COLO668 (cell line): ENCODE measurements around the gene SKP1.
"Not testable (repeated sequence)": the region's sequence is repeated elsewhere in the genome, so short reads cannot be mapped to it uniquely, and the experiment has no call there.

Source experiments
- DNase-seq: peaks from one replicate; lab custom pipeline; 2025; ENCODE audit not compliant: unreplicated experiment; lab: John Stamatoyannopoulos, UW

The SKP1 gene

DNA sequence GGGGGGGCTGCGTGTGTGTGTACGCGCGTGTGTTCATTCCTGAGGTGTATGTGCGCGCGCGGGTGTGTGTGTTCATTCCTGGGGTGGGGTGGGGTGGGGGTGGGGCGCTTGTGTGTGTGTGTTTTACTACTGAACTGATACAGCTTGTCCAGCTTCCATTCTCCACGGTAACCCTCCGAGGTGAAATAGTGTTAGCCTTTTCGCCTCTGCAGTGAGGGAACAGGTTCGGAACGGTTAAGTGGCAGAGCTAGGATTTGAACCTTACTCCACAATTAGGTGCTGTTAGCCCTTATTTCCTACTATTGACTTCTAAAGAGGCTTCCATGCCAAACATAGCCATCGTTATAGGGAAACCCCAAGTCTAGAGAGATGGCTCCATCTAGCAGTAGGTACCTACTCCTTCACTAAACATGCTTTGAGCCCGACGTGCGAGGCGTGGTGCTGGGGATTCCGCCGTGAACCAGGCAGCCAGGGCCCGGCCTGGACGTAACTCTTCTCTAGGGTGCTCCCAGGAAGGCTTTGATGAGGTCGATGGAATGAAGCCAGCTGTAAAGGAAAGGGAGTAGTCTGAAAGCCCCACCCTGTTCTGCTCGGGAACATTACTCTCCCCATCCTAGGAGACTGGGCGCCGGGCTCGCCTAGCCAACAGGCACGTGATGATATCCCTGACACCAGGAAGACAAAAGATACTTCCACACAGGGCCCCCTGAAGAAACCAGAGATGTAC is 782 bp upstream of the SKP1 start:
- DNase-seq: peak; percentile 35

DNA sequence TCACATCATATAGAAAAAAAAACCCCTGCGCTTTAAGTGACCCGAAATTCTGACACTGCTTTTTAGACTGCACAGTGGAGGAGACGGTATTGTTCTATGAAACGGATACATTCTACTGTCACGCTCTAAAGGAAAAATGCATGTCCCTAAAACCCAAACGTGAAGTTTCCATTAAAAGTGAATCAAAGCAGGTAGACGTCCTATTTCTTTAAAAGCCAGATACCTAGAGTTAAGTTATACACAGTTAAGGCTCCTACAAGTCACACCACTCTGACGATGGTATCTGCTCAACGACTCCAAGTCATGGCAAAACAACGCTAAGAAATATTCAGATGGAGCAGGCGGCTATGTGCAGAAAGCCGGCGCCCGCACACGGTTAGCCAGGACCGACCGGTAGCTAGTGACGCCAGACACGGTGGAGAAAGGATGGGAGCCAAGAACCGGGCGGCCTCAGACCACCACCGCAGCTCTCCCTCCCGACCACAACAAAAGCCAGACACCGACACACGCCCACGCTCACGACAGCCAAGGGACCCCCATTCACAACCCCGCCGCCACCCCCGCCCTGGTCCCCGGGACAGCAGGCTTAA is 734 bp downstream of the SKP1 start:
- peak; percentile 30 for DNase-seq

DNA sequence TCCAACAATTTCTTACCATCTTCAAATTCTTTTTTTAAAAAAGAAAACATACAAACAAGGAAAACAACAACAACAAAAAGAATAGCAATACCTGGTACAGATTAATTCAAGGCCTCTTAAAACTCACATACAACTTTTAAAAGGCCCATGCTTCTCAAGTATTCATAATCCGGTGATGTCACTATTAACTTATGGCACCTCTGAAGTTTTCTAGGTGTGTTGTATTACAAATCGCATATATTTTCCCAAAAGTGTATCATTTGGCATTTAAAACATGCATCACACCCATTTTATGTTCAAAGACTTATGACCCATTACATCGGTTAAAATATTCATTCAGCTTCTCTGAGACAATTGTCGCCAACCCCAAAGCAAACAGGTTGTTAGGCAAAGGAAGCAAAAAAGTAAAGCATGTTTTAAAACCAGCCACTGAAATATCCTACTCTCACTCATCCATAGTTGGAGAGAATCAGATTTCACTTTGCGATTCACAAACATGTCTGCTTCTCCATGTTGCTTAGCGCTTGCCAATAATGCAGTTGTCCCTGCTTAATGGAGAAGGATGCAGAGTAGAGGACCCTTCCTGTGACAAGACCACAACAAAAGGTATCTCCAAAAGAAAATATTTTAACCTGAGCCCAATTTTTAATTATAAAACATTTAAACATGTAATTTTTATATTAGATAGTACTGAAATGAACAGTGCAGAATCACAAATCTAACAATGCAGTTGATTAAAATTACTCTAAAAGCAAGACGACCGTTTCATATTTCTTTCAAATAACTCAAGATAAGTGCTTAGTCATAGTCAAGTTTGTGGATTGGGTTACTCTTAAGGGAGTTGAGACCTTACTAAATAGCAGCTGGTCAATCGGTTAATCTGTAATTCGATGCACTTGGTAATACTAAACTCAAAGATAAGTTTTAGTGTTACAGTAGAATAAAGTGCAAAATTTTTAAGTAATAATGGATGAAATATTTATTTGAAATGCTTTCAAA is 1.6 kb downstream of the SKP1 start:
- peak; percentile 1 for DNase-seq

DNA sequence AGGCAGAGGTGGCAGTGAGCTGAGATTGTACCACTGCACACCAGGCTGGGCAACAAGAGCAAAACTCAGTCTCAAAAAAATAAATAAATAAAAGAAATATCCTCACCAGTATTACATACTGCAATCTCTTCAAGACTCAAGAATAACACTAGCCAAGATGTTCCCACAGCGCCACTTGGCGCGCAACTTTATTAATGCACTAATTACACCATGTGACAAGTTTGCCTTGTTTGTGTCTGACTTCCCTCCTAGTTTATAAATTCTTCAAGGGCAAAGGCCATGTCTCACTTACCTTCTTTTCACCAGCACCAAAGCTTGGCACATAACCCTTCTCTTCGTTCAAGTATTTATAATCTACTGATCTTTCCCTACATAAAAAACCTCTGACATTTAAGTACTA is 4.8 kb downstream of the SKP1 start:
- no peak for DNase-seq

DNA sequence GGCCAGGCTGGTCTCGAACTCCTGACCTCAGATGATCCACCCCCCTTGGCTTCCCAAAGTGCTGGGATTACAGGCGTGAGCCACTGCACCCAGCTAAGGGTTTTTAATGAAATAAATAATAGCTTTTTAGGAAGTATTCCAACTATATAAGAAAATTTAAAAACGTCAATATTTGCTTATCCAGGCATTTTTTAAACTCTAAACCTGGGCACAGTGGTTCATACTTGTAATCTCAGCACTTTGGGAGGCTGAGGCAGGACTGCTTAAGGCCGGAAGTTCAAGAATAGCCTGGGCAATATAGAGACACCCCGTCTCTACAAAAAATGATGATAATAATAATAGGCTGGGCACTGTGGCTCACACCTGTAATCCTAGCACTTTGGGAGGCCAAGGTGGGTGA is 14.2 kb downstream of the SKP1 start:
- DNase-seq: no peak

DNA sequence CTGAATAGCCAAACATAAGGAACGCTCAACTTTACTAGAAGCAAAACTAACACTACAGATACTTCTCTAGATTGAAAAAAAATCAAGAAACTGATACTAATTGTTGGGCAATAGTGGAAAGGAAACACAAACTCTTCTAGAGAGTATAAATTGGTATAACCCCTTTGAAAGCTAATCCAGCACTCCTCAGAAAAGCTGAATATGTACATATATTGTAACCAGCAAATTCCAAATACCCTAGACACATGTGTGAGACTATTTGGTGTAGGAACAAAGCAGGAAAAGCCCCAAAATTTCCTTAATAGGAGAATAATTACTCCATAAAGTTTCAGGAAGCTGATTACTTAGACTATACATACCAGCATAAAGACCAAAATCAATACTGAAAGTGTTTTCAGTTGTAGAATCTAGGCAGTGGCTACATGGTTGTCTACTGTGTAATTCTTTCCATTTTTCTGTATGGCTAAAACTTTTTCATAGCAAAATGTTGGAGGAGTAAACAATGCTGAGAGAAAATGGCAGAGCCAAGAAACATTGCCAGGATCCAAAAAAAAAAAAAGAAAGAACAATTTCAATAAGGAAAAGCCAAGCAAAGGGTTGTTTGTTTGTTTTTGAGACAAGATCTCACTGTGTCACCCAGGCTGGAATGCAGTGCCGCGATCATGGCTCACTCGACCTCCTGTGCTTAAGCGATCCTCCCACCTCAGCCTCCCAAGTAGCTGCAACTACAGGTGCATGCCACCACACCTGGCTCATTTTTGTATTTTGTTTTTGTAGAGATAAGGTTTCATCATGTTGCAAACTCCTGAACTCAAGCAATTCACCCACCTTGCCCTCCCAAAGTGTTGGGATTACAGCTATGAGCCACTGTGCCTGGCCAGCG is 15.0 kb downstream of the SKP1 start:
- DNase-seq: no peak

DNA sequence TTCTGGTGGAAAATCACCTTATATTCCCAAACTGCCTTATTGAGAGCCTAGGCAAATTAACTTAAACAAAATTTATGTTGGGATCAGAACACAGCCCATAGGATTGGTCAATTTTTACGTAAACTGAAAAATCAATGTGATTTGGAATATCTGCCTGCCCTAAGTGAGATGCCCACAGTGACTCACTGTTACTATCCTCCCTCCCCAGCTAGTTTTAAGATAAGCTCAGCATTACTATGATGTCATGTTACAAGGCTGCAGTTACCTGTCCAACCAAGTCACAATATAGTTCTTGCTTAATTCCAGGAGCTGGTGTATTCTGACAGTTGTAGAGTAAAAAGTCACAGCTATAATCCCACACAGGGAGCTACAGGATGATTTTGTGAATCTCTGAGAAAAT is 23.1 kb downstream of the SKP1 start:
- no peak for DNase-seq

DNA sequence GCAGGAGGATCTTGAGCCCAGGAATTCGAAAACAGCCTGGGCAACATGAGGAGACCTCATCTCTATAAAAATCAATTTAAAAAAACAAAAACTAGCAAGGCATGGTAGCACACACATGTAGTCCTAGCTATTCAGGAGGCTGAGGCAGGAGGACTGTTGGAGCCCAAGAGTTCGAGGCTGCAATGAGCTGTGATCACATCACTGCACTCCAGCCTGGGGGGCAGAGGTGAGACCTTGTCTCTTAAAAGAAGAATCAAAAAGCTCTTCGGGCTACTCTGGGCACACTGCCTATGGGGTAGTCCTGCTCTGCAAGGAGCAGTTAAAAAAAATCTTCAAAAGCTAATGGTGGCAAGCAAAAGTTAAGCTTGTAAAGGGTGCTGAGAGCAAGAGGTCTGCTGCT is 23.5 kb downstream of the SKP1 start:
- no peak for DNase-seq

DNA sequence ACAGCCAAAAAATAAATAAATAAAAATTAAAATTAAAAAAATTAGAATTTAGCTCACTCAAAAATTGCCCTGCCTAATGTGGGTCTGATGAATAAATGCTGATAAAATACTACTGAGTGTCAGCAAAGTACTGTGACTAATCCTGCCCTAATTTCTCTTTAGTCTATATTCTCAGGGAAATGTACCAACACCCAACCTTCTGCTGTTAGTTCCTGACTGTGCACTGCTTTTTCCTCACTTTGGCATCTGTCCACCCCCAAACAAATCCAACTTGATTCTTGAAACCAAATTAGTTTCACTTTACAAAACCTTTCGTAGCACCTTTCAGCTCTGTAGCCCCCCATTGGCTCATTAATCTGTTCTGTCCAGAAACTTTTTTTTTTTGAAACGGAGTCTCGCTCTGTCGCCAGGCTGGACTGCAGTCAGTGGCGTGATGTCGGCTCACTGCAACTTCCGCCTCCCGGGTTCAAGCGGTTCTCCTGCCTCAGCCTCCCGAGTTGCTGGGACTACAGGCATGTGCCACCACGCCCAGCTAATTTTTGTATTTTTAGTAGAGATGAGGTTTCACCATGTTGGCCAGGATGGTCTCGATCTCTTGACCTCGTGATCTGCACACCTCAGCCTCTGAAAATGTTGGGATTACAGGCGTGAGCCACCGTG is 24.4 kb downstream of the SKP1 start:
- DNase-seq: not testable (repeated sequence)

DNA sequence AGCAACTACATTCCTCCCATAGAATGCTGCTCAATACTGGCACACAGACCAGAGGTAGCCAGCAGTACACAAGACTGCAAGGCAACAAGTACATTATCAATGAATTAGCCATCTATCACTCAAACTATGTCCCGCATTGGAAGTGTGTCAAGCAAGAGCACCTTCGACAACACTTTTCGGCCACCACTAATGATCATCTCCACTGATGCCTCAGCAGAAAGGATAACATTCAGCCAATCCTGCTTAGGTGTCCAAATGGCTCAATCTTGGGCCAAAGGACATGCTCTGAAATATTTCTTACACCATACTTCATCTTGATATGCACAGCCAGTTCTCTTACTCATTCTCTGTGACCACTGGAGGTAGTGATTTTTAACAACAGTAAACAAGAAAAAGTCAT is 25.0 kb downstream of the SKP1 start:
- no peak for DNase-seq

DNA sequence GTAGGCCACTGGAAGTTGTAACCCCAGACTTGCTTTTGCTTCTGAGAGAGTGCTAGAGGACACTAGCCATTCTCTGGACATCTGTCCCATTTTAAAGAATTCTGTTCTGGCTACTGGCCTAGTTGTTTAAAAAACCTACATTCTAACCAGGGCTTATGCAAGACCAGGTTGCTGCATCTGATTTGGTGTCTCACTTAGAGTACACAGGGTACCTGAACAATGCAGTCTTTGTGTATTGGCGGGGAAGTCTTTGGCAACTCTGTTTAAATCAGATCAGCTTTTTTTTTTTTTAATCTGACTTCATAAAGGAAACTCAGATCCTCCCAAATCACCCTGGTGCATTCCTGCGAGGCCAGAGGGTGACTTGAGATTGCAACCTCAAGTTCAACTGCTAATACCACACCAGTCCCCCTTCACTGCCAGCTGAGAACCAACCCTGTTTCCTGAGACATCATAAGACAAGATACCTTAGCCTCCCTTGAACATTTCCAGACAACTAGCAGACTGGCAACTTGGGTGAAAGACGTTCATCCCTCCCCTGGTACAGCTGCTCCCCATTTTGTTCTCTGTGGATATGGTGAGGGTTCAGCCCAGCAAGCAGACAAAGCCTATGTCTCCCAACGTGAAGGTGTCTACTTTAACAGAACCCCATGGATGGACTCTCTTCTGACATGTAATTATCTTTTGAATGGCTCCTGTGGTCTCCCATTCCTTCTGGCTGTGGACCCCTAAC is 27.0 kb downstream of the SKP1 start:
- no peak for DNase-seq

DNA sequence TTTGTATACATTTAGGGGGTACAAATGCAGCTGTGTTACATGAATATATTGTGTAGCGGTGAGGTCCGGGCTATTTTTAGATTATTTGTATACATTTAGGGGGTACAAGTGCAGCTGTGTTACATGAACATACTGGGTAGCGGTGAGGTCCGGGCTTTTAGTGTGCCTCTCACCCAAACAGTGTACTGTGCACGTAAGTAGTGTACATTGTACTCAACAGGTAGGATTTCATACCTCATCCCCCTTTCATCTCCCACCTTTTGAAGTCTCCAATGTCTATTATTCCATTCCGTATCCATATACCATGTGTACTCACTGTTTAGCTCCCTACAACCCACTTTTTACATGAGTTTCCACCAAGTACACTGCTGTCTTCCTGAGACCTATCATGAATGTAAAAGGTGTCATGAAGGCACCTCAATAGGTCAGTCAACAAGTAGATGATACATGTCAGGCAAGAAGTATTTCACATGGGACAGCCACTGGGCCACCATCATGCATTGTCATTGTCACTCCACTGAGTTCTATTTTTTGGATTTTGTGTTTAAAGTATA is 27.7 kb downstream of the SKP1 start:
- DNase-seq: no peak

DNA sequence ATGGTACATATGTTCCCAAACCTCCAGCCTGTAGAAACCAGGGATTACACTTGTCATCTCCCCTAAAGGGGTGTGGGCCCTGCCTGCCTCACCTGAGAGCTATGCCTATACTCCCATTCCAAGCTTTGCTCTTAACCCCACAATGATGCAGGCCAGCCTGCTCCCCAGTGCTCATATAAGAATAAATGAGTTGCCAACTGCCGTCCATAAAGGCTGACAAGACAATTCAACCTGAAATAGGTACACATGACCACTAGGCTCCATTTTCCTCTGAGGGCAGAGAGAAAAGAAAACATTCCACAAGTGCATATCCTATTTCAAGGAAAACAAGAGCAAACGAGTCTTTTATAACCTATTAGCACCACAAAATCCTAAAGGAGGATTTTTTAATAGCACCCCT is 28.4 kb downstream of the SKP1 start:
- no peak for DNase-seq

DNA sequence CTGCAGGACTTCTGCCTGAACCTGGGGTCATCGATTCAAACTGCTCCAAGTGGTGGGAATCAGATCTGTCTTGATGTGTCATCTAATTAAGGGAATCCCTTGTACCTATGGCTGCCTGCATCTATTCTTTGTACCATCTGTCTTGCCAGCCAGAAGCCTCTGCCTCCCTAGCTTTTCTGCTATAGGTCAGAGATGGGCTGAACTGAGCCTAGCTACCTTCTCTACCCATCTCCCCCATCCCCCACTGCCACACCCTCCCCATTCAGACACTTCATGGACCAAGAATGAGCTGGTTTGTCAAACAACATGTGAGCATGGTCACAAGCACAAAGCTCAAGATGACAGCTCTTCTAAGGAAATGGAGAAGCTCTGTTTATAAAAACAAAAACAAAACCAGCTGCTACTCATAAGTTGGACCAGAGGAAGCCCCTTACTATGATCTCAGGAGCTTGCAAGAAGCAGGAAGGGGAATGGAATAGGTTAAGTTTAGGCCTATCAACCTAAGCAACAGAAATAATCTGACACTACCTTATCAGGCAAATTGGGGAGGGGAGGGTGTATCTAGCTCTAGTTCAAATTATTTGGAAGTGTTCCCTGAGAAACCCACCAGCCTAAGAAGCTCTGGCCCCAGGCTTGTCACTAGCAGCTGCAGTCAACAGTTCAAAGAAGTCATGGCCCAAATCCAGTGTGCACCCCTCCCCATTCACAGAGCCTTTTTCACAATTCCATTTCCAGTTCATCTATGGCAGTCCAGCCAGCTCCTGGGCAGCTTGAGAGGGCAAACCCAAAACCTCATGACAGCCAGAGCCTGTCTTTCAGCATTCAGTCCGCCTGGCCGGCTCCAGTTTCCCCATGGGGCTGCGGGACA is 29.9 kb downstream of the SKP1 start:
- no peak for DNase-seq

DNA sequence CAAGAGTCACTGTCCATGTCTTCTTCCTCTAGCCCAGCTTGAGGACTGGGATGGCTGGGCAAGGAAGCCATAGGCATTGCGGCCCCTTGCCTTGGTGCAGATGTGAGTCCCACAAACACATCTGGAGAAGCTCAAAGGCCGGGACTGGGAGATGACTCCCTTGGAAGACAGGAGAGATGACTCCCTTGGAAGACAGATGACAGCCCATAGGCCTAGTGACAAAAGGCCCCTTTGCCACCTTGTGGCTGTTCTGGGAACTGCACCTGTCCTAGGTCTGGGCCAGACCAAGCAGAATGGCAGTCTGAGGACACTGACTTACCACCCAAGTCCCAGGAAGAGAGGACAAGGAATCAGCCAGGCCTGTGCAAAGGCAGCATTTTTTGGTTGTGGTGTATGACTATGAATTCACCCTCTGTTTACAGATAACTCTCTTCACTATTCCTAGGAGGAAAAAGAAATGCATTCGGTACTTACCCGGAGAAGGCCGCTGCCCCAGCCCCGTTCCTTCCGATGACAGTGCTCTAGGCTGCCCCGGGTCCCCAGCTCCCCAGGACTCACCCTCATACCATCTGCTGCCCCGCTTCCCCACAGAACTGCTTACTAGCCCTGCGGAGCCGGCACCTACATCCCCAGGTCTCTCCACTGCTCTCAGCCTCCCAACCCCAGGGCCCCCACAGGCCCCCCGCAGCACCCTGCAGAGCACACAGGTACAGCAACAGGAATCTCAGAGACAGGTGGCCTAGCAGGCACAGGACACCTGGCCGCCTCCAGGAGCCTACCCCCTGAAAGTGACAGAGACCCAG is 30.8 kb downstream of the SKP1 start:
- peak; percentile 54 for DNase-seq

DNA sequence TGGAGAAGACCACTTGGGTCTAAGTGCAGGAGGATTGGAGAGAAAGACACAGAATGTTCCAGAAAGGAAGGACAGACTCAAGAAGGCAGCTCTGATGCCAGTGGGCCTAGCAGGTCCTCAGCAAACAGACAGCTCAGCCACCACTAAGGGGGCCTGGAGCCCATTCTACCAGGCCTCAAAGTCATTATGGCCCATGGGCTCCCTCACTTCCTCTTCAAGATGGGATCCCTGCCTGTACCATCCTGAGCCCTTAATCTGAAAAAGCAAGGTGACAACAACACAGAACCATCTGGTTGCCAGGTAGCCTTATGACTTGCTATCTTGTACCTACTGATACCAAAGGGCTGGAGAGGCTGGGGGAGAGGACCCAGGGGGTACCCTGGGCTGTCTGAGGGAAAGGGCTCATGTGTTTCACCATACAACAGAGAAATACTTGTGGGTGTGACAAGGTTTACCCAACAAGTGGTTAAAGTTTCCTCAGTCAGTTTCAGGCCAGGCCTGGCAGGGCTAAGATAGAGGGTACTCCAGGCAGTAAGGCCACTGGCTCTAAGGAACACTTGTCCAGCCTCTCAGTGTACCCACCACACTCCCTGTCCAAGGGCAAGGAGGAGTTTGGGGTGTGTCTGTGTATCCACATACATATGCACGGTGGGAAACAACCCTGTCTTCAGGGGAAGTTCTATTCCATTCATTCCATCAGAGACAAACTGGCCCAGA is 31.6 kb downstream of the SKP1 start:
- DNase-seq: no peak
